Central memory CD4-positive, alpha-beta T cell (primary cell): ENCODE results near the gene MTX2.

ENCODE experiments used
- DNase-seq: peaks from one replicate; pipeline ENCODE4 v3.0.0; 2022
- total RNA-seq, 3 experiments: gene quantifications; one replicate each; lab custom pipeline; 2026; lab: John Stamatoyannopoulos, UW

The MTX2 gene
- total RNA-seq, result 15.0 to 39.0 (median 18.0) reads per million in 3 experiments

DNA sequence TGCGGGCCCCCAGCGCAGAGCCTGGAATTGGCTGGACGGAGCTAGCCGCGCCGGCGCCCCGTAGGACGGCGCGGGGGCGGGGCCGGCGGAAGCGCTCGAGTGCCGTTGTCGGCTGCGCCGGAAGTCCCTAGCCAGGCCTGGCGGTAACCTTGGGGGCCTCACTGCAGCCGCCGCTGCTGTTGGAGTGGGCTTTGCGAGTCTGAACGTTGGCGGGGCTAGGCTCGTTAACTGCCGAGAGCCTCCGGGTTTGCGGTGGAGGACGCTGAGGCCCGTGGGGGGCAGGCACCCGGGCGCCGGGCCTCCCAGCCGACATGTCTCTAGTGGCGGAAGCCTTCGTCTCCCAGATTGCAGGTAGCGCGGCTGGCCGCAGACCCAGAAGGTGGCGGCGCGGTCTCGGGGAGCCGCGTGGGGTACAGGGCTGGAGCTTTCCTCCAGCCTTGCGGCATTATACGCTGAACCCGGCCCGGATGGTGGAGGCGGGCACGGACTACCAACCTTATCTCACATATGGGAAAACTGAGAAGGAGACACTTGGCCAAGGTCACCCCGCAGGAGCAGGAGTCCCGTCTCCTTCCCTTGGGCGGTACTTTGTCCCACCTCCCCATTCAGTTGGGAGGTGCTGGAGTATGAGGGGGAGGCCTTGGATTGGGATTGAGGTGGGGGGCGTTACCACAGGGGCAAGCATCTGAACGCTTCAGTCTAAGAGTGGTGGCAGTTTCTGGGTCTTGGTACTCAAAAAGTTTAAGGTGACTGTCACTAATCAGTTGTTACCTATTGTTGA lies at the start of gene MTX2:
Gene MTX2, plus strand, starts transcription at position 124 of the 781 bp plus-strand sequence. Its CDS starts 188 bp downstream, at position 312.
- peak; percentile 73 for DNase-seq

DNA sequence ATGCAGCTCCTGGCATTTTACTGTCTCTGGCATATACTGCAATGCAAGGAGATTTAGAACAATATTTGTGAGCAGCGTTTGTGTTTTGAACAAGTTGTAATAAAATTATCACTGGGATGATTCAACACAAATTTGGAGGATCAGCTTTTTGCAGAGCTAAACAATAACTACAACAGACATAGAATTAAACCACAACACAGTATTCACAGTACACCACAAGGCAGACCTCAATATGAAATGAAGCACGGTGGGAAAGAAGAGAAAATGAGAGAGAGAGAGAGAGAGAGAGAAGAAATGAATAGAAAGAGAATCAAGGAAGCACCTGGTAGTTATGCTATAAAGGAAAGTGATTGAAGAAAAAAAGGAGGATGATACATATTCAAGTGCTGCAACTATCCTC lies 41.4 kb upstream of the MTX2 start:
- no peak for DNase-seq

DNA sequence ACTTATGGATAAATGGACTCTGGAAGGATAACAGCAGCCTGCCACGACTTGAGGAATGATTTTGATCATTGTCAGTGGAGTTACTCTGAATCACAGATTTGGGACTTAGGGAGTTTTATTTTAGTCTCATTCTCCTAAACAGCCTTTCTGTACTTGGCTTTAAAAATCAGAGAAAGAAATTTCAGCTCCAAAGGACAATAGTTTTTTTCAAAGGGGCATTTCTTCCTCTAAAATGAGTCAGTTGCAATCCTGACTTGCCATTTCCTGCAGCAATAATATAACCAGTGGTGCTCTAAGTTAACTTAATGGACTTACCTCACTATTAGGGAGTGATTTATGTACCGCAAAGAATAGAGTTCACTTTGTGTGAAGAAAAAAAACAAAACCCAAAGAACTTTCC lies 35.1 kb upstream of the MTX2 start:
- no peak for DNase-seq

DNA sequence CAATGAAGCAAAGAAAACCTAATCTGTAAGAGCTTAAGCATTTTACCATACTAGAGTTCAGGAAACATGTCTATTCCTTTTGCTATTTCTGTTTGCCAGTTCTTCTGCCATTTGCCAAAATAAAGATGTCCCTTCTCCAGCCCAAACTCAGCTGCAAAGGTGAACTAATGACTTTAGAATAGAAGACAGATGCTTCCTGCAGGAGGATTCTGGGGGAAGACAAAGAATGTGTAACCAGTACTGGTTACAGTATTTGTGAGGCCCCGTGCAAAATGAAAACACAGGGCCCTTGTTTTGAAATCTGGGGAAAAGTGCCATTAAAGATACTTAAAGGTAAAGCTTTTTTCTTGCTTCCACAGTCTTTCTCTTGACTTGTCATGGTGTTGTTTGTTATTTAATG lies 34.3 kb upstream of the MTX2 start:
- no peak for DNase-seq

DNA sequence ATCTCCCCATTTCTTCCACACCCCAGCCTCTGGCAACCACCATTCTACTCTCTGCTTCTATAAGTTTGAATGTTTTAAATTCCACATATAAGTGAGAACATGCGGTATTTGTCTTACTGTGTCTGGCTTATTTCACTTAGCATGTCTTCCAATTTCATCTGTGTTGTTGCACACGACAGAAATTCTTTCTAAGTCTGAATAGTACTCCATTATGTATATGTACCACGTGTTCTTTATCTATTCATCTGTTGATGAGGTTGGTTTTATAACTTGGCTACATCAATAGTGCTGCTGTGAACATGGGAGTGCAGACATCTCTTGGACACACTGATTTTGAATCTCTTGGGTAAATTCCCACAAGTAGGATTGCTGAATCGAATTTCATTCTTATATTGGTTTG lies 31.8 kb upstream of the MTX2 start:
- DNase-seq, result no peak

DNA sequence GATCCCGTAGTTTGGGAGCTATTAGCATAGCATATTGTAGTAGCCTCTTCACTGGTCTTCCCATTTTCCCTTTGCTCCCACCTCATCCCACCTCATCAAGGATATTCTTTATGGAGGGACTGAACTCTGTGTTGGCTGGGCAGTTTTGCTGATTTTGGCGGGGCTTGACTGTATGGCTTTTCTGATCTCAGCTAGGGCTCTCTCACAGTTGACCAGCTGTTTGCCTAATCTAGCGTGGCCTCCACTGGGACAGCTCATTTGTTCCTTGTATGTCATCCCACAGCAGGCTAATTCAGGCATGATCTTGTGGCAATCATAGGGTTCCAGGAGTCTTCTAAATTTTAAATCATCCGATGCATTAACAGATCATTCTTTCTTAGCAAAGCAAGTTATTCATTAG lies 30.2 kb upstream of the MTX2 start:
- no peak for DNase-seq

DNA sequence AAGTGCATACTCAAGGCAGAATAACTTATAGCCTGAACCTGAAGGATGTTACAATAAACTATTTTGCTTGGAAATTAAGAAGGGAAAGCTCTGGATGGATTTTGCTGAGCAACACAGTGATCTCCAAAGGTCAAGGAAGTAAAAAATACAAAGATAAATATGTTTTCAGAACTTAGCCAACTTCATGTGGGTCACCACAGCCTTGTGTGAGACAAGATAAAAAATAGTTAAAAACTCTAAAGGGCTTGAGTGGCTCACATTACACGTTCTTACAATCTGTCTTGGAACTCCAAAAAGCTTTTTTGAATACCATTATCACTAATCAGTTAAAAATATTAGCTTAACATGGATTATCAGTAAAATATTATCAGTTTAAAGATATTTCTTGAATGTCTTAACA lies 28.9 kb upstream of the MTX2 start:
- DNase-seq, result no peak

DNA sequence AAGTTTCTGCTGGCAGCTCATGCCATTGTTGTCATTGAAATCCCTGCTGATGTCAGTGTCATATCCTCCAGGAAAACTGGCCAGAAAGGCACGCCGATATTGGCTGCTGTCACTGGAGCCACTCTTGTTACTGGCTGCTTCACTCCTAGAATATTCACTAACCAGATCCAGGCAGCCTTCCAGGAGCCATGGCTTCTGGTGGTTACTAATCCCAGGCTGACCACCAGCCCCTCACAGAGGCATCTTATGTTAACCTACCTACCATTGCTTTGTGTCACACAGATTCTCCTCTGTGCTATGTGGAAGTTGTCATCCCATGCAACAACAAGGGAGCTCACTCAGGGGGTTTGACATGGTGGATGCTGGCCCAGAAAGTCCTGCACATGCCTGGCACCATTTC lies 27.0 kb upstream of the MTX2 start:
- DNase-seq, result no peak

DNA sequence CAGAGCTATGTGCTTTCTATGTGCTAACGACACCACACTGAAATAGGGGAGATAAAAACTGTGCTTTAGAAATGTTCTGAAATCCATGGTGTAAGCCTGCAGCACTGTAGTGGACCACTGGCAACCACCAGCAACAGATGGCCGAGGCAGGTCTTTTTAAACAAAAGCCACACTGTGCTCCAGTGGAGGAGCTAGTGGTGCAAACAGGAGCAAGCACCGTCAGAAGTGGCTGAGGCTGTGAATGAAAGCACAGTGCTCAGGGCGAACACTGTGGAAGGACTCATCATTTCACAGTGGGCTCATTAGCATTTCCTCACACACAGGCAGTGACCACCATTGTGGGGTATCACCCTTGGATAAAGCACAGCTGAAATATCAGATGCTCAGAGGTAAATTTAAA lies 22.9 kb upstream of the MTX2 start:
- no peak for DNase-seq

DNA sequence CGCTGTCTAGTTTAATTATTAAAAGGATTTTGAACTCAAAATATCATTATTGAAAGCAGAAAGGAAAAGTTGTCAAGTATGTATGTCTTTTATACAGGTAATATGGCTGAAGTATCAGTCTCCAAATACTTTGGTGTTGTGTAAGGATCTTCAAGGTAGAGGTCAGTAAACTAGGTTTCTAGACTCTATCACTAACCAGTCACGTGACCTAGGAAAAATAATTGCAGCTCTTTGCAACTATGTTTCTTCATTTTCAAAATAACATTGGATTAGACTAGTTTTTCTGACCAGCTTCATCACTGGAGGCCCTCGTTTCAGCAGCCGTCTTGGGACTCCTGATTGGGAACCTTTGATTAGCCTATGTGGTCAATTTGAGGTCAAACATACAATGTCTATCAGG lies 21.4 kb upstream of the MTX2 start:
- DNase-seq, result no peak

DNA sequence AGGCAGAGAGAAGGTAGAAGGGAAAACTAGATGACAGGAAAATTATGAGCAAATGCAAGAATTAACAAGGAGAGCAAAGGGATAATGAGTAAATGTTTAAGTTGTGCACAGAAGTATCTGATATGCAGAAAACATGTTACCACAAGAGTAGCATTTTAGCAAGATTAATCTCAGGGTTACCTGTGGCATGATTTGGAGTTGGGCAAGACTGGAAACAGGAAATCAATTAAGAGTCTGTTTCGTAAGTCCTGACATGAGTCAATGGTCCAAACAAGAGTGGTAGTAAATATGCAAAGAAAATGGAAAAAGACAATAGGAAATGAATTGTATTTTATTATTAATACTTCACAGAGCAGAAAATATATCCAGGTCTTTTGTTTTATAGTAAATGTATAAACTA lies 17.3 kb upstream of the MTX2 start:
- no peak for DNase-seq

DNA sequence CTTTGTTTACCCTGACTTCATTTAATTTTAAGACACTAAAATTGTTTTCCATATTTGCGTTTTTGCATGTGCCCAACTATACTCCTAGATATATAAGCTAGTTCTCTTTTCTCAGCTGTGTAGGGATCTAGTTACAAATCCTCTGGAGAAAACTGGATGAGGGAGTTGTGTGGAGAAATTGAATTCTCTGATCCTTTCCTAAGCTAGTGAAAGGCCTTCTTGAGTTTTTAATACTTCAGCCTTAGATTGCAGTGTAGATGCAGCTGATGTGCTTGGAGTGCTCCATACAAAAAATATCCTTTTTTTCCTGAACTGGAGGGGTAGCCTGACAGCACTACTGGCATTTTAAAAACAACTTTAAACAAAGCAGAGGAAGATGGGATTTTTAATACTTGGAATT lies 8.6 kb upstream of the MTX2 start:
- no peak for DNase-seq

DNA sequence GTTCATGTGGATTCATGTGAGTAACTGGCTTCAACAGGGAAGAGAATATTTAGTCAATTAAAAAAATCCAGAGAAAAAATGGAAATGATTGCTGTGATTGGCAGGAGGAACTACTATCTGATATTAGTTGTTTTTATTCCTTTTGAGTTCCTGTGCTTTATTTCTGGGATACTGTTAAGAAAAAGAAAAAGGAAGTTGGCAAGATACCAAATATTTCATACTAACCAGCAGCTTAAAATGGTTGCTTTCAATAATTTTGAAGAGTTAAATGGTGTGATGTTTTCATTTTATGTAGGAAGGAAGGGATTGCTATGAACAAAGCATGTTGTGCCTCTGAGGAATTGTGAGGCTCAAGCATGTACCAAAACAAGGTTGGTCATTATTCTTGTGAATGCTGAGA lies 8.1 kb upstream of the MTX2 start:
- no peak for DNase-seq

DNA sequence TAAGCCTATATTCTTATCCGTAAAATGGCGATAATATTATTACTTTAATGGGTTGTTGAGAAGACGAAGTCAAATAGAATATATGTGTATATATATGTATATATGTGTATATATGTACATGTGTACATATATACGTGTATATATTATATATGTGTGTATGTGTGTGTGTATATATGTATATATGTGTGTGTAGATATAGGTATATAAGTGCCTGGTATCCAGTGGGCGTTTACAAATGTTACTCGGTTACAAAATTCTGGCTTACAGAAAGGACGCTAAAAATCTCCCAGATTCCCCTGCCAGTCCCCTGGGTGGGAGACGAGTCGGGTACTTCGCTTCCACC lies 295 bp upstream of the MTX2 start:
- DNase-seq, result no peak

DNA sequence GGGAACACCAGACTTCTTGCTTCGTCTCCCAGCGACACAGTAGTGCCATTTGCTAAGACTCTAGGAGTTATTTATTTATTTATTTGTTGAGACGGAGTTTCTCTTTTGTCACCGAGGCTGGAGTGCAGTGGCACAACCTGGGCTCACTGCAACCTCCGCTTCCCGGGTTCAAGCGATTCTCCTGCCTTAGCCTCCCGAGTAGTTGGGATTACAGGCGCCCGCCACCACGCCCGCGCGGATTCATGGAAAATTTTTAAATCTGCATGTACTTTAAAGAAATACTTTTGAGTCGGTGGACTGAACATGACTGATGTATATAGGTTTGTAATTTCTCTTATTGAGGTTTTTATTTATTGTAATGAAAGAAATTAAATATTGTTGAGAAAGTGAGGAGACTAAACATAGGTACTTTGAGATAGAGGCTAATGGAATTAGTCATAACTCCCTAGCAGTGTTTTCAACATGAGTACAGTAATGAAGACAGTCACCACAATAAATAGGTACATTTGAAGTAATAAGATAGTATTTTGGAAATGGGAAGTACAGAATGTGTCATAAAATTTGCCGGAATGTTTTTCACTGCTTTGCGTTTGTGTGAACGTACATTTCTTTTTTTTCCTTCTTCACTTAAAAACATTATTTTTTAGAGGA lies 983 bp downstream of the MTX2 start:
- DNase-seq, result no peak

DNA sequence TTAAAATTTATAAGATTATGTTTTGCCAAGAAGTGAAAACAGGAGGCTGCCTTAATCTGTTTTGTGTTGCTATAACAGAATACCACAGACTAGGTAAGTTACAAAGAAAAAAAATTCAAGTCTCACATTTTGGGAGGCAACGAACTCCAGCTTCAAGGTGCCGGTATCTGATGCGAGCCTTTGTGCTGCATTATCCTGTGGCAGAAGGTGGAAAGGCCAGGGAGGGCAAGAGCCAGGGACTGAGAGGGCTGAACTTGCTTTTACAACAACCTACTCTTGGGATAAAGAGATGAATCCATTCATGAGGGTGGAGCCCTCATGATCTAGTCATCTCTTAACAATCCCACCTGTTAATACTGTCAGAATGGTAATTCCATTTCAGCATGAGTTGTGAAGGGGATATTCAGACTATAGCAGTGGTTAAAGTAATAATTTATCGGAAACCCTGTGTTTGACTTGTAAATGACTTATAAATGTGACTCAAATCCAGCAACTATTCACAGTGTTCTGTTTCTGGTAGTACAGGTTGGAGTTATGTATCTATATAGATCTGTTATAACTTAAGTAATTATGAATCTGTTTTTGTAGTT lies 3.7 kb downstream of the MTX2 start:
- no peak for DNase-seq

DNA sequence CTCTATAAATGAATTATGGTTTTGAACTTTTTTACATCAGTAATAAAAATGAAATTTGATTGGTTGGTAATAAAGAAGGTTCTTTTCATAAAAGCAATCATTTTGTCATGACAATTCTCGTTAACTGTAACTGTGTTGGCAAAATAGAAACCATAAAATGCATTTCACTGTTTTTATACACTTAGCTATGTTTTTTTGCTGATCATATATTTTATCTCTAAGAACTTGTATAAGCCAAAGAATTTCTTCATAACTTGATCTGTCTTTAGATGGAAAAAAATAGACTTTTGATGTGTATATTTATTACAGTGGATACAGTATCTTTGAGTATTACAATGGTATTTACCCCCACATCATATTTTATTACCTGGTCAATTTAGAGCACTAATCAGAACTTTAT lies 9.7 kb downstream of the MTX2 start:
- DNase-seq, result no peak

DNA sequence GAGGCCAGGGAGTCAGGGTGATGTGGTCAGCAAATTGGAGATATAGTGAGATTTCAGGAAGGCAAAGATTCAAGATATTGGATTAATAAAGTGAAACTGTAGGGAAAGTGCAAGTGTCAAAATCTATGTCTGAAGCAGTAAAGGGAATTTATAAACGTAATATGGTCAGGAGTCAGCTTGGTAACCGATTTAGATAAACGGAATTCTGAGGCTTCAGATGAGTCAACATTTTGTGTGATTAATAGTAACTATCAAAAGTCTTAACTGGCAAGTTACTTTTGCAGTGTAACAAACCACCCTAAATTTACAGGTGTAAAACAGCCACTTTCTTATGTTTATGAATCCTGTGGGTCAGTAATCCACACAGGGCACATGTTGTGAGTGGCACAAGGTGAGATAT lies 10.9 kb downstream of the MTX2 start:
- no peak for DNase-seq

DNA sequence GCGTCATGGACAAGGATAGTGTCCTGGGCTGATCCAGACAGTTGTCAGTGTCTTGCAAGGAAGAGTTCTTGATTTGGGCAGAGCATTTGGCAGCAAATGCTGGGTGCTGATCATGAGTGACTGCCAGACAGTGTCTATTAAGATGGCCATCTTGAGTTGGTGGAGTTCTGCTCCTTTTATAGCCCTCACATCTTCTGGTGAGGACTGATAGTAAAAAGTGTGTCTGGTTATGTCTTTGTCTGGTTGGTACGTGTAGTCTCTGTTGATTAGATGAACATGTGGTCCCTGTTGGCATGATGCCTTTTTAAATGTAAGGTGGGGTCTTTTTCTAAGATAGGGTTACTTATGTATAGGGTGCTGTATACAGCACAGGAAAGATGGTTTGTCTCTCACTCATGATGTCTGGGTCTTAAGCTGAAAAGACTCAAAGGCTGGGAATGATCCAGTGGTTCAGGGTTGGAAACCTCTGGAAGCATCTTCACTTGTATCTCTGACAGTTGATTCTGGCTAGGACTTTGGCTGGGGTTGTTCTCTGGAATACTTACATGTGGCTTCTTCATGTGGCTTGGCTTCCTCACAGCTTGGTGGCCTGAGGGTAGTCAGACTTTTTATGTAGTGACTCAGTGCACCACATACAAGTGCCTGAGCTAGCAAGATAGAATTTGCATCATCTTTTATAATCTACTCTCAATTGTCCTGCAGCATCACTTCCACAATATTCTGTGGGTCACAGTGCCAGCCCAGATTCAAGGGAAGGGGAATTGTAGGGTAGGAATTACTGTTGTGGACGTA lies 11.8 kb downstream of the MTX2 start:
- no peak for DNase-seq

DNA sequence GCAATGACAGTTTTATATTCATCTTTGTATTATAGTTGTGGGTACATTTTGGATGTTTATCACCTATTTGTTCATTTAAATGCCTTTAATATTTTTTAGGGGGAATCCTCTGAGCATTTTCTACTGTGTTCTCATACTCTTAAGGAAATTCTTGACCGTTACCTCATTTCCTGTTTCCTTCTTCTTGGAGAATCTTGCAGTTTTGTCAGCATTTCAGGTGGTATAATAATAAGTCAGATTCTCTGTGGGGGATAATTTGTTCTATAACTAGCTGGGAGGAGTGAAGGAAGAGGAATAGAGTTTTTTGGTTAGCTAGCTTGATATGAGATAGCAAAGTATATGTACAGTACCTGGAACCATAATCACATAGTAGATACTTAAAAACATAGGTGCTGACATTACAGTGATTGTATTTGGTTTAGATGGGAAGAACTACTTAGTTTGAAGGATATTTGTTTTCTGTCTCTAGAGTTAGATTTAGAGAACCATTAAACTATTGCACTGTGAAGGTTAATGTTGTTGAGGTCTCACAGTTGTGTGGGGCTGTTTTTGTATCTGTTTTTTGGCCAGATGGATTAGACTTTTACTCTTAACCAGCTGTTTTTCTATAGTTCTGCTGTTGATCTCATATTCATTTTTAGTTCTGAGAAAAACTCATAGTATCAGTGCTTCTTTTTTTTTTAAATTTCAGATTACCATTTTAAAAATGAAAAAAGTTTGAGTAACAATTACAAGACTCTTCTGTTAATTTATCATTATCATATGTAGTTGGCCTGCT lies 14.2 kb downstream of the MTX2 start:
- no peak for DNase-seq

DNA sequence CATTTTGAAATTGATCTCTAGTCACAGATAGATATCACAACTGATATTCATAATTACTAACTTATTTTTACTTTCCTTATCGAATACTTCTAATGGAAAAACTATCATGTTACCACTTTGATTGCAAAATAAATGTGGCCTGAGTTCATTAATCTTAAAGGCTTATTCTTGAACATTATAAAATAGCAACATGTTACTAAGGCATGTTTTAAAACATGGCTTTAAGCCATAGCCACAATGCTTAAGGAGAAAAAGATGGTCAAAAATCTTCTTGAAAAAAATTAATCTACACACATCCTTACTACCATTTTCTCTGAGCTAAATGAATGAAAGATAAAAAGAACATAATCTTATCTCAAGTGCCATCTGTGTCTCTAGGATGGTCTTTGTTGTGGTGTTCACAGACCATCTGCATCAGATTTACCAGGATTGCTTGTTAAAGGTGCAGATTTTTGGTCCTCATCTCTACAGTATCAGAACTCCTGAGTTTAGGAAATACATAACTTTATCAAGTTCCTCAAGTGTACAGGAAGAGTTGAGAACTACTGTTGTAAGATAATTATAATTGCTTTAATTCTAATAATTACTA lies 15.3 kb downstream of the MTX2 start:
- DNase-seq, result no peak

DNA sequence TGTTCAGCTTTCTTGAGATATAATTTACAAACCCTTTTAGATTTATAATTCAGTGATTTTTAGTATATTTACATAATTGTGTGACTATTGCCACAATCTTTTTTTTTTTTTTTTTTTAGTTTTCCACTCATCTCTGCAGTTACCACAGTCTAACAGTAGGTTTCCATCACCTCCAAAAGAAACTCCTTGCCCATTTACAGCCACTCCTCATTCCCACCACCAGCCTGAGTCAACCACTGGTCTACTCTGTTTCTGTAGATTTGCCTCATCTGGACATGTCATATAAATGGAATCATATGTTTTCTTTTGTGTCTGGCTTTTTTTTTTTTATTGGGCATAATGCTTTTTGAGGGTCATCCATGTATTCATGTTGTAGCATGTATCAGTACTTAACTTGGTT lies 16.1 kb downstream of the MTX2 start:
- no peak for DNase-seq
